HG03066 (cell line): ENCODE data around the gene BMPR1B.
A peak's percentile ranks its signal among the peaks of the same experiment; 100 is the strongest.

Source experiments
- ATAC-seq: cut with Tn5 transposase; IDR thresholded peaks from one replicate; pipeline ENCODE4 v1.9.1; 2021; ENCODE audit warnings: low read depth; ENCODE audit not compliant: unreplicated experiment

BMPR1B gene

DNA sequence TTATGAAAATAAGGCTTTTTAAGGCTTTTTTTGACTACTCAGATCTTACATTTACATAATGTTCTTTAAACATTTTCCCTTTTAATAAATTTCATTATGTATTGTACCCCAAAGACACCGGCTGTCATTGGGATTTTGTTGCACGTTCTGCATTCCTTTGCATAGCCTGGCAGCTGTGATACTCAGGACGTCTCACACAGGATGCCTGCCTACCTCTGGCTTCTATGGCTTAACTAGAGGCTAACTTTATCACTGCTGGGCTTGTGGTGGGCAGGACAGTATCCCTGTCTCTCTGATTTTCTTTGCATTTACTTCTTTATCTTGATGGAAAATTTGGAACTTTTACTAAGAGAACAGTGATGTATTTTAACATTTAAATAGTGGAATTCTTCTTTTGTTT is 147.8 kb downstream of the BMPR1B start:
- ATAC-seq: no peak

DNA sequence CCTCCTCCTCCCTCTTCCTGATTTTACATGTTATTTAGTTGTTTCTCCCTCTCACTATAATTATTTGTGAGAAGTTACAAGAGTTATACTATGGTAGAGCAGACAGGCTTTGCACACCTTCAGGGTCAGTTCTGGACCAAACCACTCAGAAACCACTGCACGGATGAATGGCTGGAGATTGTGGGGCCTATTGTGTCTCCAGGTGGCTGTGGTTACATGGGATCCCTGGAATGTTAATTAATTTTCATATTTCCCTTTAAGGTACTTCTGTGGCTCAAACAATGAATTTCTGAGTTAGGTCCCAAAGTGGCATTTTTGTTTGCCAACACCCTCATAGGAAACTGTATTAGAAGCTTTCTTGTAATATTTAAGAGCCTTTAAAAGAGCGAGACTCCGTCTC is 151.9 kb downstream of the BMPR1B start:
- ATAC-seq: no peak

DNA sequence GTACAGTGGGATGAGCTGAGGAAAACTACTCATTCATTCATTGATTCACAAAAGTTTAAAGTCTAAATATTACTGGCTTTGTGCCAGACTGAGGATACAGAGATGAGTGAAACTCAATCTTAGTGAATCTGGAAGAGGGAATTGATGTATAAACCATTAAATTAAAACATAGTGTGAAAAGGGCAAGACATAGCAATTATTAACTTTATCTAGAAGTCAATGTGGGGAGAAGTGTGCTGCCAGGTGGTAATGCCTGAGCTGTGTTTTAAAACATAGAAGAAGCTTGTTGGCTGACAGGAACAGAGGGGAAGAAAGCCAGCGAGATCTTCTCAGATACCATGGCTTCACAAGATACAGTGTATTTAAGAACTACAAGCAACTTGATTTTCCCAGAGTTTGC is 153.4 kb downstream of the BMPR1B start:
- ATAC-seq: no peak

DNA sequence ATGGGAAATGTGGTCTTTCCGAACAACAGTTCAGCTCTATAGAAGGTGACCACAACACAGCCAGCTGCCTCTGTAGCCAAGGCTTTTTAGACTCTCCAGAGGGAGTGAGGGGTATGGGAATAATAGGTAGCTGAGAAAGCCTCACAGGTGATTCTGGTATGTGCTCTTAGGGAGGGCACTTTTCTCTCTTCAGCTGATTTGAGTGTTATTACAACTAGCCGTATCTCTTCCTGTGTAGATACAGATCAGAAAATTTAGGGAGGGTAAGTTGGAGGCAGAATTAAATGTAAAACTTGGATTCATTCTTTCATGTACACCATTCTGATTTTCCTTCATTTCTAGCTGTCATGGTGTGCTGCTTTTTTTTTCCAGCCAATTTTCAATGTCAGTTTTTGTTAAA is 154.9 kb downstream of the BMPR1B start:
- no peak for ATAC-seq

- ATAC-seq: peak; percentile 76
Measured at GRCh38 chr4:94913316-94913715, 155.6 kb downstream of the BMPR1B start.

DNA sequence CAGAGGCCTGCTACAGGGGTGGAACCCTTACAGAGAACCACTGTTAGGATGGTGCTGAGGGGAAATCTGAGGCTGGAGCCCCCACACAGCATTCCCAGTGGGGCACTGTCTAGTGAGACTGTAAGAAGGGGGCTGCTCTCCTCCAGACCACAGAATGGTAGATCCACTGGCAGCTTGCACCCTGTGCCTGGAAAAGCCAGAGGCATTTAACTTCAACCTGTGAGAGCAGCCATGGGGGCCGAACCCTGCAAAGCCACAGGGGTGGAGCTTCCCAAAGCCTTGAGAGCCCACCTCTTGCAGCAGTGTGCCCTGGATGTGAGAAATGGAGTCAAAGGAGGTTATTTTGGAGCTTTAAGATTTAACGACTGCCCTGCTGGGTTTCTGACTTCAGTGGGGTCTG is 159.4 kb downstream of the BMPR1B start:
- ATAC-seq: no peak

DNA sequence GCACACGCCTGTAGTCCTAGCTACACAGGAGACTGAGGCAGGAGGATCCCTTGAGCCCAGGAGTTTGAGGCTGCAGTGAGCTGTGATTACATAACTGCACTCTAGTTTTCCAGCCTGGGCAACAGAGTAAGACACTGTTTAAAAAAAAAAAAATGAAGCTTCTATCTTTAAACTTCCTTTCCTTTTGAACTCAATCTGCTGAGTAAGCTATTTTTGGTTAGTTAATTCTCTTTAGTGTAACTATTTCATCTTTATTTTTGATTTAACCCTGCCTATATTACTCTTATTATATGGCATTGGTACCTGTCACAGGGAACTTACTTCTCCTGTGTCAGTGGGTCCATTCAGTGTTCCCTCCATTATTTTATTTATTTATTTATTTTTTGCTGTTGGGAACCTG is 160.8 kb downstream of the BMPR1B start:
- ATAC-seq: no peak

DNA sequence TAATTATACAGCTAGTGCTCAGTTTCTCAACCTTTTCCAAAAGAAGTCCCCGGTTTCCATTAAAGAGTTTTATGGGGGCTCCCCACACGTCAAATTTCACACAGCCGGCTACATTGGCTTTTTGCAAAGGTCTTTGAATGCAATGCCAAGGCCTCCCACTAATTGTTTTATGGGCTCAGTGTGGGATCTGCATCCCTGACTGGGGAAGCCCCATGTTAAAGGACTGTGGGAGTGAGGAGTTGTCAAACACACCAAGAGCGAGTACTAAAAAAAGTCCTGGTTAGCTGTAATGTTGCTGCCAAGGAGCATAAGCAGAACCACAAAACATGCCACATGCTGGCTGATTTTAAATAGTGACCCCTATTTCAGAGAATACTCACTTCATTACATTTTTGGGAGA is 162.6 kb downstream of the BMPR1B start:
- ATAC-seq: no peak

DNA sequence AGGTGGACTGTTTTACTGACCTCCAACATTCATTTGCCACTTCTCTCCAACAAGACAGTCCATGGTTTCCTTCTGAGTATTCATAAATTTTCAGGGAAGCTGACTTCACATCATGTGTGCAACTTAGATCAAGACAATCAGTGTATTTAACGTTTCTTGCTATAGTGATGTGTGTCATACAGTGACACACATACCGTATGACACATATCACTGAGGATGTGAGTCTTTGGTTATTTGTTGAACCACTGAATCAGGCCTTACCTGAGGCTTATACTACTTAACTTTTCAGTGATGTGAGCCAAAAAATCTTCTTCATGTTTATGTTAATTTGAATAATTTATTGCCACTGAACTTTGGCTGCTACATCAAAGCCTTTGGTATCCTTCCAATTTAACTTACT is 166.8 kb downstream of the BMPR1B start:
- no peak for ATAC-seq

DNA sequence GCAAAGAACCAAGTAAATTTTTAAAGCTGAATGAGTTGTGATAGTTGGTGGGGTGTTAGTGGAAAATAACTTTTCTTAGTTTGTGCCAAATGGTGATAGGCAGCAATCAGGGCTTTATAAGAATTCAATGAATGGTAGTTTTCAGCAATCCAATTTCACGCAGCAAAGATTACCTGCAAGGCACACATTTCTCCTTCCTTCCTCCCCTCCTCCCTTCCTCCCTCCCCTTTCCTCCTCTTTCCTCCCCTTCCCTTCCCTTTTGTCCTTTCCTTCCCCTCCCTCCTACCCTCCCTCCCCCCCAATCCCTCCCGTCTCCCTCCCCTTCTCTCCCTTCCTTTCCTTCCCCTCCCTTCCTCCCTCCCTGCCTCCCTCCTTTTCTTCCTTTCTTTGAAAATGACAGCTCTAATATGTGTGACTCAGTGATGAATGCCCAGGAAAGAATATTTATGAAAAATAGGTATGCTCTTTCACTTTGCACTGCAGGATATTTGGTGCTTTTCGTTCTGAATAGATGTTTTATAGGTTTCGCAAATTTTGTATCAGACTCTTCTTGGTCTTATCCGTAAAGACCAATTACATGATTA is 168.1 kb downstream of the BMPR1B start:
- no peak for ATAC-seq

DNA sequence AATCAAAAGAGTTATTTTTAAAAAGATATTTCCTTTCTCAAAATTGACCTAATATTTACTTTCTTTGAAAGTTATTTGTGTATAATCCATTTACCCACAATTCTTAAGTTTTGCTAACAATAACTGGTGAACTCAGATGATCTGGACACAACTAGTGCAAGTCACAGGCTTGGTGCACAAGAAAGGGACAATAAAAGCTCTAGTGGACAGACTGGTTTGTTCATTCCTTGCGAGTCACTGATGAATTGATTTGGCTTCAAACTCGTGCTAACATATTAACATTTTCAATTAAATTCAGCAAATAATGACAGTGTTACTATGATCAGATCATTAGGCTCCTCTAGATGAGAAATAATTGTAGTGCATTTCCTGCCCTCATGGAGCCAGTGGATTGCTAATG is 169.2 kb downstream of the BMPR1B start:
- ATAC-seq: no peak

DNA sequence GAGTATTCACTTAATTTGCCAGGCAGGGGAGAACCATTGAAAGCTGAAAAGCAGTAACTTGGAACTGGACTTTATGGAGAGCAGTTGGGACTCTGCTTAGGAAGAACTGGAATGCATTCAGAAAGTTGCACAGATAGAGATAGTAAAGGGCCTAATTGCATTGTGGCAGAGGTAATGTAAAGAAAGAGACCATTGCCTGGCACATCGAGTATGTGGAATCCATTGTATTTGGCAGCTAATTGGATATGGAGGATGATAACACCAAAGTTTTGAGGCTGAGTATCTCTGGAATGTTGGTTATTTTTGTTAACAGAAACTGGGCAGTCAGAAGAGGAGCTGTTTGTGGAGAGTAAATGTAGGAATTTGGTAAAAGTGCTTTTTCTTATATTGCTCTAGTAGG is 169.9 kb downstream of the BMPR1B start:
- ATAC-seq: no peak

DNA sequence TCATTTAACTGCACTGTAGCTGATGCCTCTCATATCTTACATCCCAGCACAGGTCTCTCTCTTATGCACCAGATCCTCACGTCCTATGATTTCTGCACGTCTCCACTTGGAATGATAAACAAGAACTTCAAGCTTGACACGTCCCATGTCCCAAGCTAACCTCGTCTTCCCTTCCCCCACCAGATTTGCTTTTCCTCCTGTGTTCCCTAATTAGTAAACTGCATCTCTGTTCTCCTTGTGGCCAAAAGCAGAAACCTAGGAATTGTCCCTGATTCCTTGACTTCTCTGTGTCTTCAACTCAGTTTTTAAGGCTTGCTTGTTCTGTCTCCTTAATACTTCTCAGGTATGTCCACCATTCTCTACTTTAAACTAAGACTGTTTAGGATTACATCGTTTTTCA is 171.9 kb downstream of the BMPR1B start:
- no peak for ATAC-seq

DNA sequence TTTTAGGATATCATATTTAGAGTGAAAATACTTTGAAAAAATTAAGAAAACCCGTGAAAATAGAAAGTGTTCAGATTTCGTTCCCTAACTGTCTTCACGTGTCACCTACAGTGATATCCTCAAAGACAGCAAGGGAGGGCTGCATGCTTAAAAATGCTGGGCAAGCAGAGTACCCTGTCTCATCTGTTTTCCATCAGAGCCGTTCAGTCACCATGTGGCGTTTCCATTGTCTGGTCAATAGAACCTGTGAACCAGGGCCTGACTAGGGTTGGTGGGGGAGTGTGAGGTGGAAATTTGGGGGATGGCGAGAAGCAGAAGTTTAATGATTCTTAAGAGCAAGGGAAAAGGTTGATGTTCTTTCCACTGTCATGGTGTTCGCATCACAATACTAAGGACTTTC is 173.9 kb downstream of the BMPR1B start:
- no peak for ATAC-seq

- ATAC-seq: no peak
Measured at GRCh38 chr4:94932366-94932765, 174.6 kb downstream of the BMPR1B start.

DNA sequence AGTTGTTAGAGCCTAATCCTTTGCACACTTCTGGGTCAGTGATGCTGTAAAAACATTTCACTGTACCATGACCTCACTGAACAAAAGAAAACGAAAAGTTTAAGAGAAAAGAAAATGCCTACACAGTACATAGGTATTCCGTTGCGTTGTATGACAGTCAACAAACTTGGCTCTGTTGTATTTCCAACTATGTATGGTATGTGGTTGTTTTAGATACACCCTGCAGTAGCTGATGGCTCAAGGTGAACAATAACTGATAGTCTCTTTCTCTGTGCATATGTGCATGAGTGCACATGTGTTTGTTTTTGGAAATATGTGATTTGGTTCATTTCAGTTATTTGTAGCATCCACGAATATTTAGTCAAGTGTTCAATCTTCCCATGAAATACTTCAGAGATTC is 176.0 kb downstream of the BMPR1B start:
- no peak for ATAC-seq

DNA sequence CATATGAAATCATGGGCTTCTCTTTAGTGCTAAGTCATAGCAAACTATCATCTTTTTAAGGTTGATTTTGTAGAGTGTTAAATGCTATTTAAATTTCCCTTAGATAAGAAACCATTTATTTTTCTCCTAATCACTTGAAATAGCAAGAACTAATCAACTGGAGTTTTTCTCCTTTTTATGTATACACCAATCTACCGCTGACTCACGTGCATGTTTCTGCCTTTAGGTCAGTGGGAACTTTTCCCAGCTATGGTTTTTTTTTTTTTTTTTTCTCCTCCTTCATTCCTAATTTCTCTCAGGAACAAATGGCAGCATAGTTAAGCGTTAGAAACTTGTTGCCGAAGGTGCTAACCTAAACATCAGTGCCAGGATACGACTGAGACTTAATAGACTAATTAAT is 176.4 kb downstream of the BMPR1B start:
- ATAC-seq: no peak

GRCh38 chr4:94934864-94935263 is 177.1 kb downstream of the BMPR1B start:
- no peak for ATAC-seq

- ATAC-seq: no peak
Measured at GRCh38 chr4:94936854-94937253, 179.1 kb downstream of the BMPR1B start.

DNA sequence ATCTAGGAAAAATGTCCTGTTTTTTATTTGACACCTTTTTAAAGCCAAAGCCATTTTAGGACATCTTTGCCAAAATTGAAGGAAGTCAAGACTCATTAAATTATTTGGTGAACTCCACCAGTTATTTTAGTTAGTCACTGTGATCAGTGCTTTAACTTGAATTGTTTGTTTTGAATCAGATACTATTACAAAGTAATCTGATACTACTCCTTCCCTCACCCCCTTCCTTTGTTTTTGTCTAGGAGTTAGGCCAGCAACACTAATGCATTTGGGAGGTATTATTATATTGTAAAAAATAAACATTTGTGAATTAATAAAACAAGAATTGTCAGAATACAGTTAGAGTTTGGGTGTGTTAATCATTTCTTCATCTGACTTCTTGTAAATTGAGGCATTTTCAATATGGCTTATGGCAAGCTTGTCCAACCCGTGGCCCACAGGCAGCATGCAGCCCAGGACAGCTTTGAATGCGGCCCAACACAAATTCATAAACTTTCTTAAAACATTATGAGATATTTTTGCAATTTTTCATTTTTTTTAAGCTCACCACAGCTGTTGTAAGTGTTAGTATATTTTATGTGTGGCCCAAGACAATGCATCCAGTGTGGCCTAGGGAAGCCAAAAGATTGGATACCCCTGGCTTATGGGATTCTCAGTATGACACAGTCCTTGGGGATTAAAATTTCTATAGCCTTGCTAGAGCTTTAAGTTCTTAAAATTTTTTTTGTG is 182.2 kb downstream of the BMPR1B start:
- ATAC-seq: no peak

DNA sequence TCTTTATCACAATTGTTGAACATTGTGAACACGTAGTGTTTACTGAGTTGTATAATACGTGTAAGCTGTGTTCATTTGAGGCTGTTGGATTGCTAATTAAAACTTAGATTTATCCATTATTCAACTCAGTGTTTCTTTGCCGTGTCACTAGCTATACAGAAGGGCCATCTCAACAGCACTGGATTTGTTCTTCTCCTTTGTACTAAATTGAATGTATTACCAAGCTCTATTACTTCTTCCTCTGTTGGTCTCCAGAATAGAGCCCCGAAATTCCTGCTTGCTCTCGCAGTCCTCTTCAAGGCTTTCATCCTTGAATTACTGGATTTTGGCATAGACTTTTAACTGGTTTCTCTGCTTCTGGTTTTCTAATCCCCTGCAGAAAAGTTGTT is 182.8 kb downstream of the BMPR1B start:
- no peak for ATAC-seq

GRCh38 chr4:94941706-94942105 is 184.0 kb downstream of the BMPR1B start:
- ATAC-seq: no peak

DNA sequence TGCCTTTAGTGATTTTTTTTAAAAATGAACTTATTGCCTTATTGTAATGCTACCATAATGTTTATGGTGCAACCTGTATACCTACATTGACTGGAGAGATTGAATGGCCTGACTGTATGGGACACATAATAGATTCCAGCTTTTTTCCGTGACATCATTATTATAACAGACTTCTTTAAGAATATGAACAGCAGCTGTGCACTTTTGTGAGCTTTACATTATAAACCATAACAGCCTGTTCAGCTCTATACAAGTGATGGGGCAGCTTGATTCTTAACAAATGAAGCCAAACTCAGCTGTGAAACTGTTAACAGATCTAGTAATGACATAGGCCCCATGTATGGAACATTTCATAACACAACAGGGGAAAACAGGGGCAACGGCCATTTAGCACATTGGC is 187.0 kb downstream of the BMPR1B start:
- no peak for ATAC-seq
